Measurements from ENCODE around the gene FAM227A. TPM values are rescaled to one million over a fixed set of nuclear protein-coding genes. Genes with fewer than 3 reads are reported as not detected.
A peak's percentile ranks its signal among the peaks of the same experiment; 100 is the strongest.

The FAM227A gene
- polyA plus RNA-seq, 3 donors = not detected

DNA sequence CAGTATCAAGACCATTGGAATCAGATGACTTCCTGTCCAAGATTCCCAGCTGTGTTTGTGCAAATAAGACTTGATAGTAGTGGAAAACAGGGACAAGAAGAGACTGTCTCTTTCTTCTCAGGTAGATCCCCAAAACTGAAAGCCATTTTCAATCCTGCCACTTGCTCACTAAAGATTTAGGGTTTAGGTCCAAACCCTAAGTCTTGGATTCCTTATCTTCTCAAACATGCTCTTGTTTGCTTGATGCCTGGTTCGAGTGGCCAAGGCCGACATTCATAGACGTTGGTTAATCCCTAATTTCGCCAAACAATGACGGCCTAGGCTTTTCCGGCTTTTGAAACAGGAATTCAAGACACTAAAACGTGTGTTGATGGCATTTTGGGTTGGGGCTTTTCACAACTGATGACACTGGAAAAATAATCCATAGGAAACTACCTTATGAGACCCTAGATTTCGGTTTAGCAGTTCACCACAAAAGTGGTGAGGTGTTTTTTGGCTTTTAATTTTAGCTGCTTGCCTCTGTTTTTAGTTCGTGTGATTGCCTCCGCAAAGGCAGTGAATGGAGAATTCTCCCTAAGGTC, 48.6 kb upstream of the FAM227A start:
- H3K36me3 Mint-ChIP-seq = peaks cover 2 to 13% of the 10 kb centered on the region in 2 donors
- peaks cover 34% of the 10 kb centered on the region for H4K20me1 ChIP-seq (ENCODE audit: insufficient read depth, low read length)
- H3K4me3 ChIP-seq (replicated peaks in 1 of 3; ENCODE audit: low read depth in 2 of 3, low read length in 3 of 3) = peak overlapping the region; percentile 22 to 63 (median 44)
- H3K9me3 Mint-ChIP-seq = no peaks in the 10 kb centered on the region
- H3K4me1 ChIP-seq (ENCODE audit: control insufficient read depth in 1 of 2, insufficient read depth in 2 of 2, low read length in 2 of 2) = peaks cover 50 to 56% of the 10 kb centered on the region in 2 donors
- H3K27ac Mint-ChIP-seq = peak overlapping the region; percentile 94 to 97 (median 95)
- TF ChIP-seq, protein P1, sequence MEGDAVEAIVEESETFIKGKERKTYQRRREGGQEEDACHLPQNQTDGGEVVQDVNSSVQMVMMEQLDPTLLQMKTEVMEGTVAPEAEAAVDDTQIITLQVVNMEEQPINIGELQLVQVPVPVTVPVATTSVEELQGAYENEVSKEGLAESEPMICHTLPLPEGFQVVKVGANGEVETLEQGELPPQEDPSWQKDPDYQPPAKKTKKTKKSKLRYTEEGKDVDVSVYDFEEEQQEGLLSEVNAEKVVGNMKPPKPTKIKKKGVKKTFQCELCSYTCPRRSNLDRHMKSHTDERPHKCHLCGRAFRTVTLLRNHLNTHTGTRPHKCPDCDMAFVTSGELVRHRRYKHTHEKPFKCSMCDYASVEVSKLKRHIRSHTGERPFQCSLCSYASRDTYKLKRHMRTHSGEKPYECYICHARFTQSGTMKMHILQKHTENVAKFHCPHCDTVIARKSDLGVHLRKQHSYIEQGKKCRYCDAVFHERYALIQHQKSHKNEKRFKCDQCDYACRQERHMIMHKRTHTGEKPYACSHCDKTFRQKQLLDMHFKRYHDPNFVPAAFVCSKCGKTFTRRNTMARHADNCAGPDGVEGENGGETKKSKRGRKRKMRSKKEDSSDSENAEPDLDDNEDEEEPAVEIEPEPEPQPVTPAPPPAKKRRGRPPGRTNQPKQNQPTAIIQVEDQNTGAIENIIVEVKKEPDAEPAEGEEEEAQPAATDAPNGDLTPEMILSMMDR (IDR thresholded peaks at IDR 0.05) = no peak
- peak overlapping the region; percentile 22 for H3K9ac ChIP-seq (ENCODE audit: insufficient read depth, low read length, poor library complexity, severe bottlenecking)
- H3K4me3 Mint-ChIP-seq = peak overlapping the region; percentile 74 to 83
- peaks cover 48% of the 10 kb centered on the region for H3K79me2 ChIP-seq (ENCODE audit: insufficient read depth, low read length)
- H2AFZ ChIP-seq (ENCODE audit: insufficient read depth, low read depth, low read length, poor library complexity, severe bottlenecking) = peak overlapping the region; percentile 7
- H3K36me3 ChIP-seq (replicated peaks in 1 of 2; ENCODE audit: control insufficient read depth in 1 of 2, insufficient read depth in 2 of 2, low read length in 2 of 2) = peaks cover 0 to 4% of the 10 kb centered on the region in 2 donors
- peak overlapping the region; percentile 68 for H3K4me2 ChIP-seq (replicated peaks; ENCODE audit: extremely low read depth, low read length, poor library complexity, severe bottlenecking)
- peaks cover 6 to 13% (median 8%) of the 10 kb centered on the region in 3 donors for H3K27me3 Mint-ChIP-seq (ENCODE audit: low read depth in 3 of 3)
- intact Hi-C loops (cut with micrococcal nuclease) = loop anchor here (5.0 kb wide), 2 partner anchors 48 to 53 kb away; partner anchors contain the start of gene SUN2 (in 1 of the 2)
- H3K4me1 Mint-ChIP-seq = peaks cover 53% of the 10 kb centered on the region
- H3K27ac ChIP-seq (ENCODE audit: low read depth in 1 of 2, low read length in 2 of 2) = peak overlapping the region; percentile 62 to 79
- peaks cover 0 to 2% of the 10 kb centered on the region in 2 donors for H3K27me3 ChIP-seq (ENCODE audit: control insufficient read depth in 2 of 2, insufficient read depth in 2 of 2, low read length in 2 of 2)
- 30% methylated on average over 6 of the region's 10 CpGs for WGBS (ENCODE audit: insufficient coverage)
- no peaks in the 10 kb centered on the region for H3K9me3 ChIP-seq (replicated peaks in 1 of 2; ENCODE audit: control insufficient read depth in 1 of 2, insufficient read depth in 1 of 2, low read length in 2 of 2)
- DNase-seq = peak in 1 of 3 donors; percentile 34

DNA sequence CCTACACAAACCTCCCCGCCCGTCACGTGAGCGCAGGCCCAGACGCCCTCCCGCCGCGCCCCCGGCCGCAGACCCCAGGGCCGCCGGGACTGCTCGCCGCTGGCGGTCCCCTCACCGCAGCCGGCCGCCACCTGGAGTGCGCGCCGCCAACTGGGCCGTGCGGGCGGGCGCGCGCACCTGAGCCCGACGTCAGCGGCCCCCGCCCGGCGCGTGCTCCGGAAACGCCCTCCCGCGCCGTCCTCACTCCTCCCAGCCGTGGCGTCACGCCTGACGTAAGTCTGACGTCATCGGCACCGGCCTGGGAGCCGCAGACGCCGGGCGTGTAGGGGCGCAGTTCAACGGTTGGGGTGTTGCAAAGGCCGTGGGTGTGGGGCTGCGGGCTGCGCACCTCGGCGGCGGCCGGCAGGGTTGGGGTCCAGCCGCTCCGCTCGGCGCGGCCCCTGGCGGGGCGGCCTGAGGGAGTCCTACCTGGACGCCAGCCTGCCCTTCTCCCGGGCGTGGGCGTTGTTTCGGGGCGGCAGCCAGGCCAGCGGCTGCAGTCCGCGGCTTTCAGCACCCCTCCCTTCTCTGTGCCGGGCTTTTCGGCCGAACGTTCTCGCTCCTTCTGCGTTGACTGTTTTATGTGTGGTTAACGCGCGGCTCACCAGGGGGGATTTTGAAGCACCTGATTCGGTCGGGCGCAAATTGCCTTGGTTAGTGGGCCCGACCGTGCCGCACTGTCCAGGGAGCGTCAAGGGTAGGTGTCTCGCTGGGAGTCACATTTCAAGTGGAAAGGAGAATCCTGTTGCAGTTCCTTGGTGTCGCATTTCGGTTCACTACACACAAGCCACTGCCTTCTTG, 44.8 kb upstream of the FAM227A start, which contains the start of gene JOSD1:
TSS of gene JOSD1 (minus strand) at position 155 of the 840 bp plus-strand sequence. CDS start 956 bp downstream, outside the sequence.
- under 1% methylated on average over 79 of the region's 94 CpGs for WGBS (ENCODE audit: insufficient coverage)
- H3K27ac Mint-ChIP-seq = peak within 1 kb of the TSS; percentile 95 to 99 (median 98)
- H3K9me3 Mint-ChIP-seq = no peaks in the 10 kb centered on the region
- H3K27me3 ChIP-seq (ENCODE audit: control insufficient read depth in 2 of 2, insufficient read depth in 2 of 2, low read length in 2 of 2) = peaks cover 0 to 2% of the 10 kb centered on the region in 2 donors
- H3K27ac ChIP-seq (ENCODE audit: low read depth in 1 of 2, low read length in 2 of 2) = peak within 1 kb of the TSS; percentile 74 to 96
- DNase-seq = peak; percentile 90 to 97 (median 97)
- peaks cover 34% of the 10 kb centered on the region for H3K79me2 ChIP-seq (ENCODE audit: insufficient read depth, low read length)
- peak within 1 kb of the TSS; percentile 95 for H3K9ac ChIP-seq (ENCODE audit: insufficient read depth, low read length, poor library complexity, severe bottlenecking)
- peaks cover 6 to 13% (median 6%) of the 10 kb centered on the region in 3 donors for H3K27me3 Mint-ChIP-seq (ENCODE audit: low read depth in 3 of 3)
- intact Hi-C loops (cut with micrococcal nuclease) = loop anchor here in 1 of 2 donors (2.0 kb wide), 1 partner anchor 20 kb away; the partner anchor contains the start of gene TOMM22
- H3K4me3 Mint-ChIP-seq = peak within 1 kb of the TSS; percentile 89 to 95
- TF ChIP-seq, protein P1 (IDR thresholded peaks at IDR 0.05) = no peak
- H3K4me1 ChIP-seq (ENCODE audit: control insufficient read depth in 1 of 2, insufficient read depth in 2 of 2, low read length in 2 of 2) = peaks cover 57 to 61% of the 10 kb centered on the region in 2 donors
- H2AFZ ChIP-seq (ENCODE audit: insufficient read depth, low read depth, low read length, poor library complexity, severe bottlenecking) = peak within 1 kb of the TSS; percentile 57
- peak within 1 kb of the TSS; percentile 64 to 97 (median 89) for H3K4me3 ChIP-seq (replicated peaks in 1 of 3; ENCODE audit: low read depth in 2 of 3, low read length in 3 of 3)
- peaks cover 57% of the 10 kb centered on the region for H3K4me1 Mint-ChIP-seq
- H4K20me1 ChIP-seq (ENCODE audit: insufficient read depth, low read length) = peaks cover 11% of the 10 kb centered on the region
- no peaks in the 10 kb centered on the region for H3K36me3 ChIP-seq (replicated peaks in 1 of 2; ENCODE audit: control insufficient read depth in 1 of 2, insufficient read depth in 2 of 2, low read length in 2 of 2)
- no peaks in the 10 kb centered on the region for H3K9me3 ChIP-seq (replicated peaks in 1 of 2; ENCODE audit: control insufficient read depth in 1 of 2, insufficient read depth in 1 of 2, low read length in 2 of 2)
- peaks cover 0 to 11% of the 10 kb centered on the region in 2 donors for H3K36me3 Mint-ChIP-seq
- H3K4me2 ChIP-seq (replicated peaks; ENCODE audit: extremely low read depth, low read length, poor library complexity, severe bottlenecking) = peak within 1 kb of the TSS; percentile 75

Measured in CD14-positive monocyte (primary cell).